ENCODE data around the gene CLCN7. TPM values are rescaled to one million over a fixed set of nuclear protein-coding genes. Genes with fewer than 3 reads are reported as not detected.

The CLCN7 gene
- total RNA-seq, 1 experiment from 2014 or later, result 70.0 TPM

- no peak overlapping the region for H3K4ac ChIP-seq (ENCODE audit: low read depth, low read length)
- H2BK20ac ChIP-seq (ENCODE audit: low read depth, low read length, poor library complexity, severe bottlenecking), result no peak overlapping the region
- peak overlapping the region; percentile 74 for H3K9ac ChIP-seq (ENCODE audit: extremely low read depth, insufficient read length, low read length)
- no peak overlapping the region for H4K8ac ChIP-seq (replicated peaks; ENCODE audit: insufficient read length, low read depth, low read length)
- no peaks in the 10 kb centered on the region for H3K9me3 ChIP-seq (ENCODE audit: control insufficient read depth, low read depth, low read length)
- no peak overlapping the region for H2BK12ac ChIP-seq (ENCODE audit: insufficient read length, low read depth, low read length)
- H3K14ac ChIP-seq (ENCODE audit: insufficient read depth, low read length), result peak overlapping the region; percentile 16
- H2AK5ac ChIP-seq (ENCODE audit: insufficient read length, low read length), result no peak overlapping the region
- peaks cover 3% of the 10 kb centered on the region for H3K23me2 ChIP-seq (ENCODE audit: insufficient read length, low read depth, low read length, poor library complexity, severe bottlenecking)
- no peaks in the 10 kb centered on the region for H3K27me3 ChIP-seq (ENCODE audit: insufficient read depth, low read length)
- peaks cover 7 to 35% (median 34%) of the 10 kb centered on the region in 3 experiments; a peak in 6 of 7 replicates for H3K36me3 Mint-ChIP-seq (ENCODE audit: insufficient read depth in 1 of 3, low read depth in 3 of 3)
- no peak overlapping the region for H3K27ac ChIP-seq (ENCODE audit: insufficient read length, low read depth, low read length)
- WGBS (ENCODE audit: extremely low coverage, insufficient read length, low lambda C conversion rate), result no CpG with 5 or more reads among the region's 30 CpGs
- peaks cover 4 to 12% of the 10 kb centered on the region in 2 experiments for H3K4me1 Mint-ChIP-seq
- no peak for DNase-seq
- H2BK5ac ChIP-seq (ENCODE audit: insufficient read length, low read length), result no peak overlapping the region
- H3K56ac ChIP-seq (ENCODE audit: insufficient read length, low read depth, low read length), result no peak overlapping the region
- no peak overlapping the region for H2AFZ ChIP-seq (ENCODE audit: low read length)
- no peak overlapping the region for H3T11ph ChIP-seq (ENCODE audit: low read length)
- no peak overlapping the region for H4K5ac ChIP-seq (ENCODE audit: insufficient read length, low read depth, low read length)
- no peak overlapping the region for H2BK15ac ChIP-seq (ENCODE audit: low read depth, low read length)
- H3K4me1 ChIP-seq (ENCODE audit: insufficient read depth, low read length), result no peaks in the 10 kb centered on the region; the same call in 1 of the 2 replicates
- H3K18ac ChIP-seq (ENCODE audit: insufficient read length, low read depth, low read length), result no peak overlapping the region
- peak overlapping the region; percentile 63 for H3K4me2 ChIP-seq (ENCODE audit: insufficient read depth, insufficient read length, low read length)
- no peak overlapping the region for H3K23ac ChIP-seq (ENCODE audit: insufficient read length, low read depth, low read length)
- H3K27me3 Mint-ChIP-seq (ENCODE audit: low read depth), result no peaks in the 10 kb centered on the region; the same call in none of the 2 replicates
- H2BK120ac ChIP-seq (ENCODE audit: low read depth, low read length, poor library complexity, severe bottlenecking), result no peak overlapping the region
- H3K9me3 Mint-ChIP-seq, result no peaks in the 10 kb centered on the region
- H3K27ac Mint-ChIP-seq, result peak overlapping the region in 2 of 3 experiments; percentile 81 to 94; a peak in 3 of 7 replicates
- peak overlapping the region; percentile 87 to 94 for H3K4me3 Mint-ChIP-seq
- no peaks in the 10 kb centered on the region for H4K20me1 ChIP-seq (ENCODE audit: control insufficient read depth, insufficient read depth, insufficient read length)
- H3K79me2 ChIP-seq (ENCODE audit: insufficient read depth, low read length), result no peaks in the 10 kb centered on the region; the same call in 1 of the 2 replicates
- no peaks in the 10 kb centered on the region for H3K79me1 ChIP-seq (ENCODE audit: insufficient read depth, low read depth, low read length, poor library complexity, severe bottlenecking)
- no peak for TF ChIP-seq CTCF (conservative IDR thresholded peaks at IDR 0.05)
- H4K91ac ChIP-seq (ENCODE audit: insufficient read length, low read depth, low read length), result no peak overlapping the region
Observed at GRCh38 chr16:1493746-1494094, 18.9 kb upstream of the CLCN7 start.
